OCI-LY3 (cell line): Measurements from ENCODE around the gene CNIH3.

Experiments
- CTCF ChIP-seq: fragments of 200-600, 300-600 bp; sonication (generic); IDR thresholded peaks from 2 replicates; pipeline ENCODE4 v1.5.1; 2014; ENCODE audit warnings: antibody characterized with exemption, low read length, low read depth
- EZH2phosphoT487 ChIP-seq: fragments of 200-600 bp; shearing (Covaris generic); IDR thresholded peaks from 2 replicates; pipeline ENCODE4 v1.6.1; 2018; ENCODE audit warnings: antibody characterized with exemption, mixed run types, low read depth

- TF ChIP-seq CTCF (no peak), EZH2phosphoT487 (no peak)
Observed at GRCh38 chr1:224594360-224594759, 21.8 kb upstream of the CNIH3 start.
